Liver (tissue), 9 donors: ENCODE data around the gene DEDD. TPM values are rescaled to one million over a fixed set of nuclear protein-coding genes. Genes with fewer than 3 reads are reported as not detected.
A peak's percentile ranks its signal among the peaks of the same experiment; 100 is the strongest.

ENCODE experiments used
- DNase-seq: peaks from one replicate; pipeline ENCODE4 v3.0.0-alpha.2; 2017; ENCODE audit warnings: low spot score
- H3K27ac ChIP-seq, 2 donors: one replicate each; pipeline ENCODE4 v1.7.0; 2013; ENCODE audit warnings: inconsistent platforms in 2 of 2, low read length in 2 of 2, control low read depth in 1 of 2, low read depth in 1 of 2, mild to moderate bottlenecking in 1 of 2
- H3K27me3 ChIP-seq, 4 donors: one replicate each; pipeline versions ENCODE4 v1.6.1 to v1.7.0; 2013; ENCODE audit warnings: low read length in 3 of 4, inconsistent platforms in 1 of 4, mild to moderate bottlenecking in 1 of 4, moderate library complexity in 1 of 4; ENCODE audit not compliant: control insufficient read depth in 4 of 4, insufficient read depth in 4 of 4
- H3K36me3 ChIP-seq, 4 donors: one replicate each; pipeline versions ENCODE4 v1.6.1 to v1.7.0; 2013; ENCODE audit warnings: low read length in 3 of 4, mild to moderate bottlenecking in 3 of 4, low read depth in 1 of 4, moderate library complexity in 1 of 4; ENCODE audit not compliant: control insufficient read depth in 4 of 4, insufficient read depth in 3 of 4
- H3K4me1 ChIP-seq, 4 donors: one replicate each; pipeline versions ENCODE4 v1.6.1 to v1.7.0; 2013; ENCODE audit warnings: low read length in 3 of 4, mild to moderate bottlenecking in 3 of 4, moderate library complexity in 1 of 4; ENCODE audit not compliant: control insufficient read depth in 4 of 4, insufficient read depth in 4 of 4
- H3K4me3 ChIP-seq, 3 donors: one replicate each; pipeline versions ENCODE4 v1.6.1 to v1.7.0; 2013; ENCODE audit warnings: low read length in 3 of 3, control low read depth in 1 of 3, low read depth in 1 of 3, mild to moderate bottlenecking in 1 of 3
- H3K9ac ChIP-seq, 2 donors: one replicate each; pipeline ENCODE4 v1.7.0; 2013; ENCODE audit warnings: low read length in 2 of 2, mild to moderate bottlenecking in 2 of 2, moderate library complexity in 2 of 2, control low read depth in 1 of 2, low read depth in 1 of 2
- H3K9me3 ChIP-seq, 4 donors: one replicate each; pipeline versions ENCODE4 v1.6.1 to v1.7.0; 2013; ENCODE audit warnings: low read length in 3 of 4; ENCODE audit not compliant: control insufficient read depth in 4 of 4
- GABPA ChIP-seq, 2 donors: IDR thresholded peaks in 1 of 2; conservative IDR thresholded peaks in 1 of 2; 2 replicates each; pipeline ENCODE4 v1.6.1; 2016; ENCODE audit warnings: antibody characterized with exemption in 2 of 2, mild to moderate bottlenecking in 1 of 2, moderate library complexity in 1 of 2
- HNF4A ChIP-seq, 2 donors: conservative IDR thresholded peaks; 2 replicates each; pipeline ENCODE4 v1.6.1; 2016; ENCODE audit warnings: antibody characterized with exemption in 2 of 2, mild to moderate bottlenecking in 2 of 2
- HNF4G ChIP-seq: IDR thresholded peaks from 2 replicates; pipeline ENCODE4 v1.6.1; 2016; ENCODE audit warnings: antibody characterized with exemption
- NR2F2 ChIP-seq: IDR thresholded peaks from 2 replicates; pipeline ENCODE4 v1.6.1; 2016; ENCODE audit warnings: antibody characterized with exemption
- RXRA ChIP-seq, 2 donors: IDR thresholded peaks; 2 replicates each; pipeline ENCODE4 v1.6.1; 2017 to 2018; ENCODE audit warnings: antibody characterized with exemption in 2 of 2, mild to moderate bottlenecking in 1 of 2
- SP1 ChIP-seq: IDR thresholded peaks from 2 replicates; pipeline ENCODE4 v1.6.1; 2018; ENCODE audit warnings: antibody characterized with exemption, mild to moderate bottlenecking
- TAF1 ChIP-seq: conservative IDR thresholded peaks from 2 replicates; pipeline ENCODE4 v1.6.1; 2016; ENCODE audit warnings: antibody characterized with exemption, mild to moderate bottlenecking
- ZBTB33 ChIP-seq: IDR thresholded peaks from 2 replicates; pipeline ENCODE4 v1.6.1; 2016; ENCODE audit warnings: antibody characterized with exemption
- WGBS: extraction: QIAGEN DNeasy Blood & Tissue Kit; methylation state at CpG from one replicate; pipeline ENCODE4 v1.1.7; 2013; 5-methylcytosine and 5-hydroxymethylcytosine counted together
- polyA plus RNA-seq, 2 donors: library from polyadenylated mRNA; stranded (reverse) in 1 of 2; unstranded in 1 of 2; fragments of 200-250 nt in 1 of 2; fragments of >200 nt in 1 of 2; fragmentation: Nextera tagmentation in 1 of 2; extraction: Ambion mirVana in 1 of 2; gene quantifications; one replicate each; pipeline versions ENCODE4 v1.2.1 to v1.2.3, GENCODE V29; 2013 to 2015
- total RNA-seq, 2 donors: library from RNA; depleted of rRNA; stranded (reverse); fragments of >200 nt; gene quantifications; one replicate each; pipeline ENCODE4 v1.2.3, GENCODE V29; 2014
- TF ChIP-seq, protein P1 (sequence below): fragments of 150-350 bp; IDR thresholded peaks from 2 replicates; pipeline ENCODE4 v1.5.1; 2017; ENCODE audit warnings: improper control_type of control experiment, low read depth, low read length; ENCODE audit not compliant: missing input control
- donor health status: healthy.
- donor health status: healthy.
- donor health status: healthy.
- donor health status: healthy.
- donor health status: healthy.

DEDD gene
- total and polyA plus RNA-seq, 4 donors: 13.8 to 17.7 (median 16.0) TPM

DNA sequence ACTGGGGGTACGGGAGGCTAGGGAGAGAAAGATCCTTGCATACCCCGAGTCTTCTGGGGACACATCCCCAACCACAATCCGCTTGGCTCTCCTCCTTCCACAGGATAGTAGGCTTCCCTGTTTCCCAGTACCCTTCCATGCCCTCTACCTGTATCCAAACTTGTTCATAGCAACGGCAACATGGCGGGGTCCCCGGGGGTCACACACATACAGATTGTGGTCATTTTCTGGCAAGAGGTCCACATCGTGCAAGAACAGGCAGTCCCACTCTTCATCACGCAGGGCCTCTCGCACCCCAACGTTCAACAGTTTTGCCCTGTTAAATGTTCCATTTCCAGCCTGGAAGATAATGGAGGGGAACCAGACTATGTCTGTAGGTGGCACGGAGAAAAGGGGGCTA, 41.2 kb upstream of the DEDD start:
- H3K4me1 ChIP-seq: peaks cover 0 to 31% (median 26%) of the 10 kb centered on the region in 4 donors
- H3K4me3 ChIP-seq: no peak overlapping the region
- DNase-seq: no peak
- 96% methylated on average over 11 of the region's 11 CpGs for WGBS
- no peak for TF ChIP-seq GABPA (IDR thresholded peaks at IDR 0.05 in 1 of 2, conservative IDR thresholded peaks at IDR 0.05 in 1 of 2)
- no peak for TF ChIP-seq SP1
- H3K36me3 ChIP-seq: peaks cover 2 to 46% (median 31%) of the 10 kb centered on the region in 4 donors
- H3K9ac ChIP-seq: no peak overlapping the region
- H3K27ac ChIP-seq: peak overlapping the region; percentile 32 to 40
- H3K9me3 ChIP-seq: no peaks in the 10 kb centered on the region
- no peaks in the 10 kb centered on the region for H3K27me3 ChIP-seq

GRCh38 chr1:161172776-161173376, 40.4 kb upstream of the DEDD start:
- H3K4me3 ChIP-seq: no peak overlapping the region
- H3K4me1 ChIP-seq: peaks cover 0 to 27% (median 22%) of the 10 kb centered on the region in 4 donors
- H3K9ac ChIP-seq: no peak overlapping the region
- H3K9me3 ChIP-seq: no peaks in the 10 kb centered on the region
- no peak for DNase-seq
- TF ChIP-seq HNF4A (conservative IDR thresholded peaks at IDR 0.05) (no peak), TAF1 (no peak), SP1 (peak; percentile 43), RXRA (IDR thresholded peaks at IDR 0.05) (peak; percentile 51 to 66), NR2F2 (peak; percentile 92), ZBTB33 (no peak)
- TF ChIP-seq, protein P1, sequence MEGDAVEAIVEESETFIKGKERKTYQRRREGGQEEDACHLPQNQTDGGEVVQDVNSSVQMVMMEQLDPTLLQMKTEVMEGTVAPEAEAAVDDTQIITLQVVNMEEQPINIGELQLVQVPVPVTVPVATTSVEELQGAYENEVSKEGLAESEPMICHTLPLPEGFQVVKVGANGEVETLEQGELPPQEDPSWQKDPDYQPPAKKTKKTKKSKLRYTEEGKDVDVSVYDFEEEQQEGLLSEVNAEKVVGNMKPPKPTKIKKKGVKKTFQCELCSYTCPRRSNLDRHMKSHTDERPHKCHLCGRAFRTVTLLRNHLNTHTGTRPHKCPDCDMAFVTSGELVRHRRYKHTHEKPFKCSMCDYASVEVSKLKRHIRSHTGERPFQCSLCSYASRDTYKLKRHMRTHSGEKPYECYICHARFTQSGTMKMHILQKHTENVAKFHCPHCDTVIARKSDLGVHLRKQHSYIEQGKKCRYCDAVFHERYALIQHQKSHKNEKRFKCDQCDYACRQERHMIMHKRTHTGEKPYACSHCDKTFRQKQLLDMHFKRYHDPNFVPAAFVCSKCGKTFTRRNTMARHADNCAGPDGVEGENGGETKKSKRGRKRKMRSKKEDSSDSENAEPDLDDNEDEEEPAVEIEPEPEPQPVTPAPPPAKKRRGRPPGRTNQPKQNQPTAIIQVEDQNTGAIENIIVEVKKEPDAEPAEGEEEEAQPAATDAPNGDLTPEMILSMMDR: no peak
- H3K27ac ChIP-seq: peak overlapping the region in 1 of 2 donors; percentile 32
- no peaks in the 10 kb centered on the region for H3K27me3 ChIP-seq
- WGBS: 30% methylated on average over 4 of the region's 4 CpGs
- peaks cover 2 to 46% (median 31%) of the 10 kb centered on the region in 4 donors for H3K36me3 ChIP-seq

GRCh38 chr1:161172349-161172748, 39.9 kb upstream of the DEDD start:
- Histone ChIP-seq H3K27ac (no peak overlapping the region), H3K9ac (no peak overlapping the region), H3K27me3 (no peaks in the 10 kb centered on the region), H3K36me3 (peaks cover 2 to 46% (median 31%) of the 10 kb centered on the region in 4 donors), H3K9me3 (no peaks in the 10 kb centered on the region), H3K4me3 (no peak overlapping the region), H3K4me1 (peaks cover 0 to 24% (median 19%) of the 10 kb centered on the region in 4 donors)
- no peak for DNase-seq
- WGBS: 80% methylated on average over 1 of the region's 1 CpG
- no peak for TF ChIP-seq HNF4G
